Measurements from ENCODE around the gene OXTR.
"Not testable (repeated sequence)": the region's sequence is repeated elsewhere in the genome, so short reads cannot be mapped to it uniquely, and the experiment has no call there.

Gene OXTR

GRCh38 chr3:8730656-8731055 is 38.8 kb downstream of the OXTR start:
- H3K9ac ChIP-seq (ENCODE audit: low read length in 2 of 2): no peak overlapping the region
- no peaks in the 10 kb centered on the region for H3K4me1 ChIP-seq (ENCODE audit: control insufficient read depth, insufficient read depth, low read length)
- no peak overlapping the region for H3K4me3 ChIP-seq (ENCODE audit: low read length in 2 of 2)
- no peak overlapping the region for H3K27ac ChIP-seq (ENCODE audit: low read length)
- peaks cover 4 to 7% of the 10 kb centered on the region in 2 donors for H3K9me3 ChIP-seq (ENCODE audit: control insufficient read depth in 2 of 2, low read length in 2 of 2)
- no peaks in the 10 kb centered on the region for H3K36me3 ChIP-seq (ENCODE audit: control insufficient read depth in 2 of 2, insufficient read depth in 2 of 2, low read length in 2 of 2)
- no peaks in the 10 kb centered on the region for H3K27me3 ChIP-seq (ENCODE audit: control insufficient read depth in 1 of 2, insufficient read depth in 2 of 2, low read length in 2 of 2)

DNA sequence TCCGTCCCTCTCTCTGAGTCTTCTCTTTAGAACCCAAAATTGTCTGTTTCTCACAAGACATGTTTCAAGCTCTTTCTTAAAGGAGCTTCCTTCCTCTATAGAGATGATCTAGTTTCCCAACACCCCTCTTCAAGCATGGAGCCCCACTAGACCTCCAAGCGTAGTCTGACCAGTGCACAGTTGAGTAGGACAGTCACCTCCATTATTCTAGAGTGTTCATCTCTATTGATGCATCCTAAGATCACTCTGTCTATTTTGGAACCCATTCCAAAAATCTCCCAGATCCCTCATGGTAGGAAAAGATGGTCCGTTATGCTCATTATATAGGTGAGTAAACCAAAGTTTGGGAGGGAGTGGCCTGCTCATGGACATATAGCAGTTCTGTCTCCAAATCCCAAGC is 39.9 kb downstream of the OXTR start:
- Histone ChIP-seq H3K27me3 (ENCODE audit: control insufficient read depth in 1 of 2, insufficient read depth in 2 of 2, low read length in 2 of 2) (no peaks in the 10 kb centered on the region), H3K4me1 (ENCODE audit: control insufficient read depth, insufficient read depth, low read length) (no peaks in the 10 kb centered on the region), H3K4me3 (ENCODE audit: low read length in 2 of 2) (no peak overlapping the region), H3K9ac (ENCODE audit: low read length in 2 of 2) (no peak overlapping the region), H3K36me3 (ENCODE audit: control insufficient read depth in 2 of 2, insufficient read depth in 2 of 2, low read length in 2 of 2) (no peaks in the 10 kb centered on the region), H3K27ac (ENCODE audit: low read length) (no peak overlapping the region), H3K9me3 (ENCODE audit: control insufficient read depth in 2 of 2, low read length in 2 of 2) (peaks cover 5 to 7% of the 10 kb centered on the region in 2 donors)

DNA sequence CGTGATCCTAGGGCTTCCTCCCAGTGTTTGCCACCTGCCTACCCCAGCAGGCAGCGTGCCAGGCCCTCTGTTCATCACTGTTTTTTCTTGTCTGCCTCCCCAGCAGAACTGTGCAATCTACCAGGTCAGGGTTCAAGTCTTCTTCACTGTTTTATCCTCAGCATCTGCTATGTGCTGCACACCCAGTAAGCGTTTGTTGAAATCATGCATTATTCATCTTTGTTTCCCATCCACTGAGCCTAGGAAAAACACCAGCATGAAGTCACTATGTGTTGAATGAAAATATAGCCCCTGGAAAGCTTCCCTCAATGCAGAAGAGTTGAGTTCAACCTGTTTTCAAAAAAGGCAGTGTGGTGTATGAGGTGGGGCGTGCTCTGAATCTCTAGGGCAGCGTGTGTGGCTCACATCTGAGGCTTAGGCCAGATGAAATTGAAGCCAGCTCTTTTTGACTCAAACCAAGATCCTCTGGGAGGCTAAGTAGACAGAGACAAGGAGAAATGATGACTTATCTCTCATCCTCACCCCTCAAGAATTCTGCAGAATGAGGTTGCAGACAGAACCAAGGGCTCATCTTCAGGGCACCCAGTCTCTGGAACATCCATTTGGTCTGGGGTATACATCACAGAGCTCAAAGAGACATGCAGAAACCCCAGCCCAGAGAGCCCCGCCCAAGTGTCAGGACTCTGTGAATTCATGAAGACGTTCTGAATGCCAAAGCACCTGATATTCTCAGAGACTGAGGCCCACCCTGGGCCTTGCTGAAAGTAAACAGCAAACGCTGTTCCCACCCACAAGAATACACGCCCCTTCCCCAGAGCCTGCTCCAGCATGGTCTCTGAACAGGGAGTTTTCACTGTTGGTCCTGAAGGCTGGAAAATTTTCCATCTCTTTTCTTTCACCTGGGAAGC is 41.6 kb downstream of the OXTR start:
- no peaks in the 10 kb centered on the region for H3K36me3 ChIP-seq (ENCODE audit: control insufficient read depth in 2 of 2, insufficient read depth in 2 of 2, low read length in 2 of 2)
- no peak overlapping the region for H3K9ac ChIP-seq (ENCODE audit: low read length in 2 of 2)
- no peaks in the 10 kb centered on the region for H3K4me1 ChIP-seq (ENCODE audit: control insufficient read depth, insufficient read depth, low read length)
- H3K27ac ChIP-seq (ENCODE audit: low read length): no peak overlapping the region
- H3K27me3 ChIP-seq (ENCODE audit: control insufficient read depth in 1 of 2, insufficient read depth in 2 of 2, low read length in 2 of 2): no peaks in the 10 kb centered on the region
- peaks cover 5 to 7% of the 10 kb centered on the region in 2 donors for H3K9me3 ChIP-seq (ENCODE audit: control insufficient read depth in 2 of 2, low read length in 2 of 2)
- no peak overlapping the region for H3K4me3 ChIP-seq (ENCODE audit: low read length in 2 of 2)

- Histone ChIP-seq H3K27me3 (ENCODE audit: control insufficient read depth in 1 of 2, insufficient read depth in 2 of 2, low read length in 2 of 2) (no peaks in the 10 kb centered on the region), H3K9me3 (ENCODE audit: control insufficient read depth in 2 of 2, low read length in 2 of 2) (peaks cover 5 to 7% of the 10 kb centered on the region in 2 donors), H3K4me1 (ENCODE audit: control insufficient read depth, insufficient read depth, low read length) (no peaks in the 10 kb centered on the region), H3K36me3 (ENCODE audit: control insufficient read depth in 2 of 2, insufficient read depth in 2 of 2, low read length in 2 of 2) (no peaks in the 10 kb centered on the region), H3K9ac (ENCODE audit: low read length in 2 of 2) (no peak overlapping the region), H3K4me3 (ENCODE audit: low read length in 2 of 2) (no peak overlapping the region), H3K27ac (ENCODE audit: low read length) (no peak overlapping the region)
Observed at GRCh38 chr3:8724108-8724752, 45.2 kb downstream of the OXTR start.

GRCh38 chr3:8723612-8724011 is 45.8 kb downstream of the OXTR start:
- Histone ChIP-seq H3K4me1 (ENCODE audit: control insufficient read depth, insufficient read depth, low read length) (no peaks in the 10 kb centered on the region), H3K27ac (ENCODE audit: low read length) (no peak overlapping the region), H3K9me3 (ENCODE audit: control insufficient read depth in 2 of 2, low read length in 2 of 2) (peaks cover 5 to 7% of the 10 kb centered on the region in 2 donors), H3K36me3 (ENCODE audit: control insufficient read depth in 2 of 2, insufficient read depth in 2 of 2, low read length in 2 of 2) (no peaks in the 10 kb centered on the region), H3K4me3 (ENCODE audit: low read length in 2 of 2) (no peak overlapping the region), H3K27me3 (ENCODE audit: control insufficient read depth in 1 of 2, insufficient read depth in 2 of 2, low read length in 2 of 2) (no peaks in the 10 kb centered on the region), H3K9ac (ENCODE audit: low read length in 2 of 2) (no peak overlapping the region)

GRCh38 chr3:8722808-8723207 is 46.6 kb downstream of the OXTR start:
- Histone ChIP-seq H3K36me3 (ENCODE audit: control insufficient read depth in 2 of 2, insufficient read depth in 2 of 2, low read length in 2 of 2) (no peaks in the 10 kb centered on the region), H3K9me3 (ENCODE audit: control insufficient read depth in 2 of 2, low read length in 2 of 2) (peaks cover 5 to 7% of the 10 kb centered on the region in 2 donors), H3K27me3 (ENCODE audit: control insufficient read depth in 1 of 2, insufficient read depth in 2 of 2, low read length in 2 of 2) (no peaks in the 10 kb centered on the region), H3K4me1 (ENCODE audit: control insufficient read depth, insufficient read depth, low read length) (no peaks in the 10 kb centered on the region), H3K9ac (ENCODE audit: low read length in 2 of 2) (no peak overlapping the region), H3K4me3 (ENCODE audit: low read length in 2 of 2) (no peak overlapping the region), H3K27ac (ENCODE audit: low read length) (no peak overlapping the region)

GRCh38 chr3:8715757-8716156 is 53.7 kb downstream of the OXTR start:
- not testable (repeated sequence) for H3K4me1 ChIP-seq (ENCODE audit: control insufficient read depth, insufficient read depth, low read length); H3K9ac ChIP-seq (ENCODE audit: low read length in 2 of 2); H3K36me3 ChIP-seq (ENCODE audit: control insufficient read depth in 2 of 2, insufficient read depth in 2 of 2, low read length in 2 of 2); H3K27me3 ChIP-seq (ENCODE audit: control insufficient read depth in 1 of 2, insufficient read depth in 2 of 2, low read length in 2 of 2); H3K9me3 ChIP-seq (ENCODE audit: control insufficient read depth in 2 of 2, low read length in 2 of 2); H3K4me3 ChIP-seq (ENCODE audit: low read length in 2 of 2); H3K27ac ChIP-seq (ENCODE audit: low read length)

DNA sequence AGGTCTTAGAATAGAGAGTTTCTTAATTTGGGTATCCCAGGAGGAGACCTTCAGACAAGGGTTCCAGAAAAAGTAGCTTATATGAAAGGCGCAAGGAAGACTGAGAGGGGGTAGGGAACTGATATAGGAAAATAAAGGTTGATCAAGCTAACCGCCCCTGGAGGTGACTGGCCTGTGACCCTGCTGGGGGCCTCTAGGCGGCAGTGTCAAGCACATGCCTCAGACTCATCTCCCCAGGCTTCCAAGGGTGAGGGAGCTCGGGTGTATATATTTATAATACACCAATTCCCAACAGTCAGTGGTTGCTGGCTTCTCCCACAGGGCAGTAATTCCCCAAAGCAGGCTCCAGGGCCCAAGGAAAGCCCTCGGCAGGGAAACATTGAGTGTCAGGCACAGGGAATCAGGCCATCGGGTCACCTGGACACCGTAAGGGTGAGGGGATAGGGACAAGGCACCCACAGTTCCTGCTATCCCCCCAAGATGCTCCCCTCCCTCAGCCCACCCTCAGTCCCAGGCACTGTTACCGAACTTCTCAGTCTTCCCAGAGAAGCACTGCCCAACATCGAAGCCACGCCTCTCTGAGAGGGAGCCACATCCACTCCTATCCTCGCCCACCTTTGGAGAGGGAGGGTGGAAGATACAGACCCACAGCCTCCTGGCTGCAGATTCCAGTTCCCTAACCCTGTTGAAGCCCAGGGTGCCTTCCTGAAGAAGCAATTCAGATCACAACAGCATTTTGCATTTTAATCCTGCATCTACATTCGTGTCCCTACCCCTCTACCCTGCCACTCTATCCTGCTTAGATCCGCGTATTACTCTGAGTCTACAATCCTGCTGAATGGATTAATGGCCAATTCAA is 55.3 kb downstream of the OXTR start:
- Histone ChIP-seq H3K36me3 (ENCODE audit: control insufficient read depth in 2 of 2, insufficient read depth in 2 of 2, low read length in 2 of 2) (no peaks in the 10 kb centered on the region), H3K4me3 (ENCODE audit: low read length in 2 of 2) (no peak overlapping the region), H3K27me3 (ENCODE audit: control insufficient read depth in 1 of 2, insufficient read depth in 2 of 2, low read length in 2 of 2) (peaks cover 0 to 4% of the 10 kb centered on the region in 2 donors), H3K9ac (ENCODE audit: low read length in 2 of 2) (no peak overlapping the region), H3K4me1 (ENCODE audit: control insufficient read depth, insufficient read depth, low read length) (no peaks in the 10 kb centered on the region), H3K9me3 (ENCODE audit: control insufficient read depth in 2 of 2, low read length in 2 of 2) (no peaks in the 10 kb centered on the region), H3K27ac (ENCODE audit: low read length) (no peak overlapping the region)

DNA sequence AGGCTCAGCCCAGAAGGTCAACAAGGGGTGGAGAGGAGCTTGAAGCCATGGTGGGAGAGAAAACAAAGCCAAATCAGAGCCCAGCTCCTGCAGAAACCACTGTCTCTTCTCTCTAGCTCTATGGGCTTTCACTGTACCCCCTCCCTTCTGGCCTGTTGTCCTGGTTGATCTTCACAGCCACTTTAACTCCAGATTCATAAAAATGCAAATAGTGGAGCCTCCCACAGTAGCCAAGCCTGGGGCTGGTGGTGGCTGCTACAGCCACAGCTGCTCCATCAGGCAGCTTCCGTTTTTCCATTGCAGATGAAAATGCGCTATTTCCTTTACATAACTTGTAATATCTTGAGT is 56.5 kb downstream of the OXTR start:
- Histone ChIP-seq H3K4me3 (ENCODE audit: low read length in 2 of 2) (no peak overlapping the region), H3K27me3 (ENCODE audit: control insufficient read depth in 1 of 2, insufficient read depth in 2 of 2, low read length in 2 of 2) (peaks cover 0 to 4% of the 10 kb centered on the region in 2 donors), H3K9ac (ENCODE audit: low read length in 2 of 2) (no peak overlapping the region), H3K36me3 (ENCODE audit: control insufficient read depth in 2 of 2, insufficient read depth in 2 of 2, low read length in 2 of 2) (no peaks in the 10 kb centered on the region), H3K4me1 (ENCODE audit: control insufficient read depth, insufficient read depth, low read length) (no peaks in the 10 kb centered on the region), H3K27ac (ENCODE audit: low read length) (no peak overlapping the region), H3K9me3 (ENCODE audit: control insufficient read depth in 2 of 2, low read length in 2 of 2) (no peaks in the 10 kb centered on the region)

DNA sequence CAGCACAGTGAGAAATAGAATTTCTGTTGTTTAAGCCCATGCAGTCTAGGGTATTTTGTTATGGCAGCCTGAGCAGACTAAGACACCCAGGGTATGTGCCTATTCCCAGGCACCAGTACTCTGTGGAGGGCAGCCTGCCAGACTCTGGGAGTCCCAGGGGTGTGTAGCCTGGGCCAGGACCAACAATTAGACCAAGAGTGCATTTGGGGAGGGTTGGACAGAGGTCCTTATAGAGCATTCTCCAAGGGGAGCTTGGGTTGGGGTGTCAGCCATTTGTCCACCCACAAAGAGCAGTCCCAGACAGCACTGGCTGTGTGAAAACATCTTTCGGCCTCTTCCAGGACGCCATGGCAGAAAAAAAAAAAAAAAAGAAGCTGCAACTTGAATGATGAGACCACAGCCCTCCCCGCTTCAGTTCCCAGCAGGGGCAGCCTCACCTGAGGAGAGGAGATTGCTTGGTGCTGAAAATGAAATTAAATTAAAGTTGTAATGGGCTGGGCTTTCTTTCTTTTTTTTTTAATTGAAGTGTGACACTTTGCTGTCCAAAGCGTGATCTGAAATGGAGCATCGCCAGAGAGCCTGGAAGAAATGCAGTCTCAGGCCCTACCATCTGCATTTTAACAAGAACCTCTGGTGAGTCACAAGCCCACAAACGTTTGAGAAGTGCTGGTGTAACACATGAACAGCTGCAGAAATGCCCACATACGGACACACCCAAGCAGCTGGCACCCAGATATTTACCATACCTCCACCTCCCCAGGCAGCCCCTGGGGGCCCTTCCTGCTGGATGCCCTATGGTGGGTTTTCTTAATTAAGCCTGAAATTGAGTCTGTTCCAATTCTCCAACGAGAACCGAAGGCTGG is 57.1 kb downstream of the OXTR start:
- H3K27ac ChIP-seq (ENCODE audit: low read length): no peak overlapping the region
- H3K27me3 ChIP-seq (ENCODE audit: control insufficient read depth in 1 of 2, insufficient read depth in 2 of 2, low read length in 2 of 2): peaks cover 0 to 4% of the 10 kb centered on the region in 2 donors
- H3K36me3 ChIP-seq (ENCODE audit: control insufficient read depth in 2 of 2, insufficient read depth in 2 of 2, low read length in 2 of 2): no peaks in the 10 kb centered on the region
- H3K9me3 ChIP-seq (ENCODE audit: control insufficient read depth in 2 of 2, low read length in 2 of 2): no peaks in the 10 kb centered on the region
- no peaks in the 10 kb centered on the region for H3K4me1 ChIP-seq (ENCODE audit: control insufficient read depth, insufficient read depth, low read length)
- no peak overlapping the region for H3K9ac ChIP-seq (ENCODE audit: low read length in 2 of 2)
- no peak overlapping the region for H3K4me3 ChIP-seq (ENCODE audit: low read length in 2 of 2)

All from stomach smooth muscle (tissue), 2 donors.